Measurements from ENCODE around the gene PCOLCE2.

- TF ChIP-seq POLR2AphosphoS5 (IDR thresholded peaks at IDR 0.05; ENCODE audit: low read depth, low read length) (no peak), REST (IDR thresholded peaks at IDR 0.05; ENCODE audit: insufficient read depth in 1 of 2, low read depth in 2 of 2, low read length in 2 of 2) (no peak)
Measured at GRCh38 chr3:142809259-142809658, 79.6 kb downstream of the PCOLCE2 start.

All from PFSK-1 (cell line).